SIG-M5 treated with dmso at 0.1 percent for 504 hours (cell line): ENCODE results near the gene MTHFD1L.
"Not testable (repeated sequence)": the region's sequence is repeated elsewhere in the genome, so short reads cannot be mapped to it uniquely, and the experiment has no call there.

Source experiments
- DNase-seq: peaks from one replicate; lab custom pipeline; 2025; ENCODE audit not compliant: unreplicated experiment; lab: John Stamatoyannopoulos, UW

The MTHFD1L gene

DNA sequence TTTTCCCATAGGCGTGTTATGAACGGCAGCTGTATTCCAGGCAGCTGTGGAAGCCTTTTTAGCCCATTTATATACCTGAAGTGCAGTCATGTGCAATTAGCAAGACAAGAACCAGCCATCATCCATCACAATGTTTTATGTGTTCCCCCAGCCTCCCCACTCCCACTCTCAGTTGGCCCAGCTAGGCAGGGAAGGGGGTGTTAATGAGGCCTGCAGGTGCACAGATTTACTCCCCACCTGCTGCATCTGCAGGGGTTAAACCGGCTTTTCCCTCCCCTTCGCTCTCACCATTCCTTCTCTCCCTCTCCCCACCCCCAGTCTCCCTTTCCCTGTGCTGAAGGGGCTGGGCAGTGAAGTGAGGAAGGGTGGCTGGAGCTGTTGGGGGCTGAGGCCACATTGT lies 224.5 kb downstream of the MTHFD1L start:
- DNase-seq = no peak

DNA sequence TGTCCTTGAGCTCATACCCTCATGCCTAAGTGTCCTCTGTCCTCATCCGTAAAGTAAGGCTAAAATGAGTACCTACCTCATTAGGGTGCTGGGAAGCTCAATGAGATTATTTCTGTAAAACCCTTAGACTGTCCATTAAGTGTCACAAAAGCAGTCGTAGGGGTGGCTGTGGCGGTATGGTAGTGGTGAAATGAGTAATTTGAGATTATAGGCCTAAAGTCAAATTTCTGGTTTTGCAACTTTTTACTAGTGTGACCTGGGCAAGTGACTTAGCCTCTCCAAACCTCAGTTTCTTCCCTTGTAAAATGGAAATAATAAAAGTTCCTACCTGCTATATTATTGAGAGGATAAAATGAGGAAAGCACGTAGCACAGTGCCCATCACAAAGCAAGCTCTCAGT lies 226.1 kb downstream of the MTHFD1L start:
- no peak for DNase-seq

DNA sequence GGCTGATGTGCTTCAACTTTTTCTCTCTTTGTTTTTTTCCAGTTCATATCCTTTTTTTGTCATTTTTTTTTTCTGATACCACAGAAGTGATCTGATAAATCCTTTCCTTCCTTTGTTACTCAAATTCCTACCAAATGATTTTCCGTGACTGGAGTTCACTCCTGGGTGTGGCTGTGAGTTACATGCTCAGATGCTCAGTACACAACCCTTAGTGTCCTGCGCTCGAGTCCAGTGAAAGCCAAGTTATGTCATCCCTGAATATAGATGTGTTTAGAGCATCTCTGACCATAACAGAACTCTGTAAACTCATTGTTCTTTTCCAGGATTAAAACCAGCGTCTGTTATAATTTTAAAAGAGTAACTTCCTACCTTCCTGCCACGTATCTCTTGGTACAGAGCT lies 227.1 kb downstream of the MTHFD1L start:
- no peak for DNase-seq

DNA sequence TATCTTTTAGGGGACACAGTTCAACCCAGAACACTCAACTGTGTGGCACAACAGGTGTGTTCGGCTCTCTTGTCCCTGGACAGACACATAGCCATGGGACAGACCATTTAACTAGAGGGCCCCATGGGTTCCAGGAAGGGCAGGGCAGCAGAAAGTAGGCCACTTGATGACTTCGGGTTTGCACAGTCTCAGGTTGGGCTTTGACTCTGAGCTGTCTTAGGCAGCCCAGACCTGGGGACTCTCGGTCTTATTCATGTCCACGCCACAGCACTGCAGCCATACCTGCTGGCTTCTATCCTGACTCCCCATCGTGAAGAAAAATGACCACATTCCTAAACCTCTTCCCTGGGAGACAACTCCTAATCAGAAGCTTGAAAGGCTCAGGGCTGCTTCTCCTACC lies 228.2 kb downstream of the MTHFD1L start:
- no peak for DNase-seq

DNA sequence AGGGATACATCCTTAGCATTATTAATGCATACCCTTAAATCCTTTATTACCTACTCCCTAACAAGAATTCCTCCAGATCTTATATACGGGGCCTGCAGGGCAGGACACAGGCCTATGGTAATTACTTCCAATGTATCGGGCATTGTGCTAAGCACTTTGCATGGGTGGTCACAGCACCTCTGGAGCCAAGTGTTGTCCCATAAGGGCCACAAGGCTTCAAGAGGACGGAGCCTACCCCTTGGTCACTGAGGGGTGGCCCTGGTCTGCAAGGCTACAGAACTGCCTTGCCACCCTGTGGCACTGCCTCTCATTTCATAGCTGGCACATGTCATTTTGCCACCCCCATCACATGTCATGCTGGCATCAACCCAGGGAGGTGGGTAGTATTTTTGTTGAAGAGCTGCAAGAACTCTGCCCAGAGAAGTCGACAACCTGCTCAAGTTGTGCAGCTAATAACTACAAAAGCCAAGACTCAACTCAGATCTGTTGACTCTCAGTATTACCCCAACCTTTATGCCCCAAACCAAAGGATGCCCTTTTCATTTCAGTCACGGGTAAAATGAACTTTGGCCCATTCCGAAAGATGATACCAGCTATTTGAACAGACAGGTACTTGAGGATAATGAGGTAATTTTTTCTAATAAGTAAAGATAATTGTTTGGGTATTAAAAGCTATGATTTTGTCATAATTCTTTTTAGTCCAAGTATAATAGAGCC lies 230.2 kb downstream of the MTHFD1L start:
- DNase-seq = no peak

DNA sequence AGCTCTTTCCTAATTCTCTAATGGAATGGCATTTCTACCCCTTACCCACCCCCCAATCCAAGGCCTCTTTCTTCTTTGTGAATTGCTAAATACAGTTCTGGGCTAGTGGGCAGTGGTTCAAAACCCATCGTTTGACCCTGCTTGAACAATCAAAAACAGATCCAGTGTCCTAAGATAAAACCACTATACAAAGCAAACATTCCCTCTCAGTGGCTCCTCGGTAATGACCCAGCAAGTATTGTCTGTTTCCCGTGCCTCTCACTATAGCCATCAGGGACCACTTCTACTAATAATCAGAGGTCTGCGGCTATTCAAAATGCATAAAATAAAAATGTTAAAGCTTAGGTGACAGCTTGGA lies 230.7 kb downstream of the MTHFD1L start:
- no peak for DNase-seq

DNA sequence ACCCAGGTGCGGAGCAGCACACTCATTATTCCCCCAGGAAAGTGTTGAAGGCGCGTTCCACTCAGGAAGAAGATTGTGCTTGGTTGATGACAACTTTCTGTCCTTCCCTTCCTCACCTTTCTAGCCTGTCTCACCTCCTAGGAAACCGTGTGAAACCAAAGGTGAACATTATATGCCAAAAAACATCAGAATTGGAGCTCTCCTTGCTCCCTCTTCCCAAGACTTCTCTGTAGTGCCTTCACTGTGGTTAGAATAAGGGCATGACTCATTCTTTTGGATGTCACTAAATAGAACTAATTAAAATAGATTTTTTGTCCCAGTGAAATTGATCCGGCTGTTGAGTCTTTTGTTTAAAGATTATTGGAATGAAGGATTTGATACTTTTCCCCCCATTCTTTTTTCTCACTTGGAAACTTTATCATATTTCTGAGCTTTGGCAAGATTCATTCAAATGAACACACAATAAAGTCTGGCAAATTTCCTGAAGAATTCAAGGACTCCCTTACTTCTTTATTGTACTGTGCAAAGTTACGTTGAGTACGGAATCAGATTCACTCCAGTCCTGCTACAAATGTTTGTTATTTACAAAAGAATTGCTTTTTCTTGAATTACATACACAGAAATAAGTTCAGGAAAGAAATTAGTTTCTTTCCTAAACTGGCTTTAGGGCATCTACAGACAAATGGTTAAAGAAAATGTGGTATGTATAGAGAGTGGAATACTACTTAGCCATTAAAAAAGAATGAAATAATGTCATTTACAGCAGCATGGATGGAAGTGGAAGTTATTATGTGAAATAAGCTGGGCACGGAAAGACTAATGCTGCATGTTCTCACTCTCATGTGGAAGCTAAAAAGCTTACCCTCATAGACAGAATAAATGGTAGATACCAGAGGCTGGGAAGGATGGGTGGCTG lies 231.4 kb downstream of the MTHFD1L start:
- no peak for DNase-seq

DNA sequence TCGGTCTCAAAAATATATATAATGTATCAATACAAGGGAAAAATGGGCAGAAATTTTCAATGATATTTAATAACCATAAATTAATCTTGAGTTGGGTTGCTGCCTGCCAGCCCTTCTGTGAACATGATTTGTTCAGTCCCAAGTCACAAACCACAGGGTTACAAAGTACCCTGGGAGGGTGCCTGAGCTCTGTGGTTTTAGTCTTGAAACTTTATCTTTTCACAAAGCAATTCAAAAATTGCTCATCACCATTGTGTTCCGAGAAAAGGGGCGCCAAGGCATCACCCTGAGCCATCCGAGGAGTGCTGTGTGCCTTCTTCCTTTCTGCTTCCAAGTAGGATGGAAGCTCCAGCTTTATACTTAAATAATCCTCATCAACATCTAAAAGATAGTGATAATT lies 232.7 kb downstream of the MTHFD1L start:
- no peak for DNase-seq

DNA sequence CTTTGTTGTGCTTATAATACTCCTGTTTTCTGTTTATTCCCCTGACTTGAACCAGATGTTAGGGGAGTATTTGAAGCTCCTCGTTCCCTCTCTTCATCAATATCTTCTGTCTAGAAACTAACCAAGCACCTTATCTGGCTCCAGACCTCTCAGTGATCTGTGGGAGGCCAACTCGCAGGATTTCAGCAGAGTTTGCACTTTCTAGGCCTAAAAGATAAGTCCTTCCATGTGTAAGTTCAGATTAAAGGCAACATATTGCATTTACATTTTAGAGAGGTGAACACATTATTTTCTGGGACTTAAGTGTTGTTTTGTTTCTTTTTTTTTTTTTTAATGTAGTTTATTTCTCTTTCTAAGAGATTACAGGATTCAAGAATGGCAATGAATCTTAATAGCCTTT lies 234.8 kb downstream of the MTHFD1L start:
- no peak for DNase-seq

DNA sequence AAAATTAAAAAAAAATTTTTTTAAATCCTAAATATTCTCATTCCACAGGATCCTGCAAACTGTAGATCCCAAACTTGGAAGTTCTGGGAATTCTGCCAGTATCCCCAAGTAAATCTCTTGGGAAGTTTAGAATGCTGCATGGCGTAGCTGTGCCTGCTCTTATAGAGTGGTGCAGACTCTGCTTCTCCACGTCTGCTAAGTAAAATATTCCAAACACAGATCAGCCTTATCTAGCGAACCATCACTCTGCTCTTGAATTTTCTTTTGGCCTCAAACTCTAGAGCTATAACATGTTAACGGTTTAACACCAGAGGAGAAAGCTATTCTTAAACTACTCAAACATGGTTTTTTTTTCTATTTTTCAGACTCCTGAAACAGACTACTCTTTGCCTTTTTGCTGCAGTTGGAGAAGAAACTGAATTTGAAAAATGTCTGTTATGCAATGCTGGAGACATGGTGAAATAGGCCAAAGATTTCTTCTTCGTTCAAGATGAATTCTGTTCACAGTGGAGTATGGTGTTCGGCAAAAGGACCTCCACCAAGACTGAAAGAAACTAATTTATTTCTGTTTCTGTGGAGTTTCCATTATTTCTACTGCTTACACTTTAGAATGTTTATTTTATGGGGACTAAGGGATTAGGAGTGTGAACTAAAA lies 235.8 kb downstream of the MTHFD1L start:
- no peak for DNase-seq

DNA sequence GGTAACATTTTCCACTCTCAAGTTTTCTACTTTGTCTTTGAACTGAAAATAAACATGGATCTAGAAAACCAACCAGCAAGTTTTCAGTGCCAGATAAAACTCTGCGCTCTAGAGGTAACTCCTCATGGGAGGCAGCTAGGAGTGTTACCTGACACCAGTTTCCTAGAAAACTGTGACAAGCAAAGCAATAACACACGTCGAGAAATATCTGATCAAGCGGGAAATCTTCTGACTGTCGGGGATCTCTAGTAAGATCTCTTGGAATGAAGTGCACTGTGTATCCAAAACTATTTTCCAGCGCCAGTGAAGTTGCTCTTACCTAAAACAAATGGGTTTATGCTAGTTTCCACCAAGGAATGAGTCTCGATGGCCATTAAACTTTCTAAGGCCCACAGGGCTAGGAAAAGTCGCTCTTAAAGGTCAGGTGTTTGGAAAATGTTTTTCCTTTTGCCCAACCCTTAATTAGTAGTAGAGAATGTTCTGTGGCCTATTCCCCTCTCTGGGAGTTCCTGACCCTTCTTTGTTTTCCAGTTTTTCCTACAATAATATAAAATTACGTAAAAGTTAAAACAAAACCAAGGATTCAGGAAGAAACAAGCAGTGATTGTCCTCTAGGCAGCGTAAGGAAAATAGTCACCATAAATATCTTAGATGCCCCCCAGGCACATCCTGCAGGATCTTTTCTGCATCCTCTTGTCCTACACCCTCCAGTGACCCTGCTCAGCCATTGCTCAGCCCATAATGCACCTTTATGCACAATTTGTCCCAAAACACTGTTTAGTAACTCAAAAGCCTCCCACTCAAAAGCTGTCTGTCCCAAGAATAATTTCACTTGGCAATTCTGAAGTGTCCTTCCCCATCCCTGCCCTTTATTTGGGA lies 236.6 kb downstream of the MTHFD1L start:
- no peak for DNase-seq

DNA sequence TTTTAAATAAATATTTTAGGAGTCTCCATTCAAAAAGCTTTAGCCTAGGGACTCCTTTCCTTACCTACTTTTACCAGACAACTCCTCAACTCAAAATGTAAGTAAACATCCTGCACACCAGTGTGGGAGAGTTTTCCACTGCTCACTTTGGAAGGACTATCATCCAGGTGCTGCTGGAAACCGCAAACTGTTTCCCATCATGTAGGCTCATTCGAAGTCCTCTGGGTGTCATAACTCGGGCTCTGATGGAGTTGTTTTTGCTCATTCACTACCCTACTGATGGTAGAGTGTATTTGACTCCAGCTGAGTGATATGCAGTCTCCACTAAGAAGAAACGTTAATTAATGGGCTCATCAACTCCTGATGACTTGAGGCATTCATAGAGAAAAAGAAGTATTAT lies 237.8 kb downstream of the MTHFD1L start:
- DNase-seq = no peak

DNA sequence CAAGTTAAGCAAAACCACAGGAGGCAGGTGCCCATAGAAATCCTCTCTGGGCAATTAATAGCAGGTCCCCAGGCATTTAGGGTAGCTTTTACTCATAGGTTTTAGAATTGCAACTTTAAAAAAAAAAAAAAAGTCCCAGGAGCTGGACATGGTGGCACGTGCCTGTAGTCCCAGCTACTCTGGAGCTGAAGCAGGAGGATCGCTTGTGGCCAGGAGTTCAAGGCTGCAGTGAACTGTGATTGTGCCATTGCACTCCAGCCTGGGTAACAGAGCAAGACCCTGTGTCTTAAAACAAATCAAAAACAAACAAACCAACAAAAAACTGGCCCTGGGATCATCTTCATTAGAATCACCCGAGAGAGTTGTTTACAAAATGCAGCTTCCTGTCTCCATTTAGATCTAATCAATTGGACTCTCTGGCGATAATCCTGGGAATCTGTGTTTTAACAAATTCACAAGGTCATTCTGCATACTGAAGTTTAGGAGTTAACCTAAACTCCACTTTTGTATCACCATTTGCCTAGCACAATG lies 242.5 kb downstream of the MTHFD1L start:
- no peak for DNase-seq

DNA sequence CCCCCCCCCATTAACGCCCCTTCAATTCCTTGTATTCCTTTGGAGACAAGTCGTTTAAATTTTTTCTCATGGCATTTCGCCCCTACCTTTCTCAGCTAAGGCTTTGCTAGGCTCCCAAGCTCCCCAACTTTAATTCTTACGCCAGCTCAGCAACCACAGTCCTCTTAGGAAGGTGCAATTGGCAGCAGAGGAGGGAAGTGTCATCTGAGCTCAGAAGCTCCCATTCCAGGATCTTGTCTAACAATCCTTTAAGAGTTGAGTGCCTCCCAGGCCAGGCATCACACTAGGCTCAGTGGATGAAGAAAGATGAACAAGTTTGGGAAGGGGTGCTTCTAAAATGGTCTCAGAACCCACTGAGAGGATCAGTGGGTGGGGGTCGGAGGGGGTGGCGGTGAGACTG lies 243.0 kb downstream of the MTHFD1L start:
- DNase-seq = no peak

DNA sequence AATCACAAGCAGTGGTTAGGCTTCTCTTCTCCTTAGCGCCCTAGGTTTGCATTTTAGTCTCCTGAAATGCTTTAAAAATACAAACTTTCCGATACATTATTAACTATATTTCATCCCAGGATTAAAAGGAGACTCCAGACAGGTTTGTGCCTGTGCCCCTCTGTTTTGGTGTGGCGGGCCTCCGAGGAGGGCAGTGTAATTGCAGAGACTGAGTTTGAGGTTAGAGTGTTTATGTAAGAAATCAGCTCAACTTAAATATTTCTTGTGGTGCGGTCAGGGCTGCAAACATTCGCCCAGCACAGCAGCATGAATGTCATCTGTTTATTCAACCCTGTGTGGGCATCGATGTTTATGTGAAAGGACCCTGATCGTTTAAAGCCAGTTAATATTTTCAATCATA lies 243.9 kb downstream of the MTHFD1L start:
- no peak for DNase-seq

DNA sequence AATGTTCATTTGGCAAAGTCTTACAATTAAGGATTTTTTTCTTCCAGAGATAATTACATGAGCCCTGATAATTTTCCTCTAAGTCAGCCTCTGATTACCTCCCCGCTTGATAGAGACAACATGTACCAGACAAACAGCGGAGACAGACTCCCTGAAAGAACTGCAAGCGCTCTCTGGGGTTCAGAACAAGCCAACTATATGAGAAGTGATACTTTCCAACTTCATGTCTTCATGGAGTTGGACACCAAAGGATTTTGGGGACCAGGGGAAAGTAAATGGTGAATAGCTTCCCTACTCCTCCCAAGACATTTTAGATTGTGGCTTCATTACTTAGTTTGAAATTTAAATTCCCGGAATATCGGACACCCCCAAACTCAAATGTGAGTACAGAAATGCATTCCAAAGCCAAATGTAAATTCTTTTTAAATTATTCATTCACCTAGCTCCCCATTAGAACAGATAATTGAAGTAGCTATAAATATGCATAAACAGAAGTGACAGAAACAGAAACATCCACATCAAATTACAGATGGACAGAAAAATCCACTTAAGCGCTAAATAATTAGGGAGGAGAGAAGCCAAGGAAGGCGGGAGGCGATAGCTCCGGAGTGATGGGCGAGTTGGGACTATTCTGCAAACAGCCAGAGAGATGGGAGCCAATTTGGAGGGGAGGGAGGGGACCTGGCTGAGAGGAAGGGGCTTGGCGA lies 244.5 kb downstream of the MTHFD1L start:
- DNase-seq = no peak

DNA sequence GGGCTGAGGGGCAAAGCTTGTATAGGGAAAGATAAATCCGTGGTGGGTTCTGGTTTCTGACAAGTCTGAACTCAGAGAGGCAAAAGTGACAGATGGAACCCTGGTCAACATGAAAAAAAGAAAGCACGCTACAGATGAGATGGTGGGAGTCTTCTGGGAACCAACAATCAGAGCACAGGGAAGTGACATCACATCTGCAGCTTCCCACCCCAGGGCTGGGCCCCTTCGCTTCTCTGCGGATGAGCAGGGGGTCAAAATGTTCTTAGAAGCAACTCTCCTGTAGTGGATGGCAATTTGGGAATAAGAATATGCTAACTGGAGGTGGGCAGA lies 245.0 kb downstream of the MTHFD1L start:
- no peak for DNase-seq

DNA sequence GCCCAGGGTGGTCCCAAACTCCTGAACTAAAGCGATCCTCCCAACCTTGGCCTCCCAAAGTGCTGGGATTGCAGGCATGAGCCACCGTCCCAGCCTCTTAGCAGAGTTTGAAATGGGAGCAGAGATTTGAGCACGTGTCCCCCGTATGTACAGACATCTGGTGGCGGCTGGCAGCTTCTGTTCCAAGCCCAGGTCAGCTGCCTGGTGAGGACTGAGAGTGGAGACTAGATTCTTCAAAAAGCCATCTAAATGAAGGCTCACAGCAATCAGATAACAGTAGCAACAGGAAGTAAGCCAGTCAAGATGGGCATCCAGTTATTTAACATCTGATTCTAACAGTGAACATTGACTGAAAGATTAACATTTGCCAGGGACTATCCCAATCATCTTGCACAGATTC lies 246.2 kb downstream of the MTHFD1L start:
- no peak for DNase-seq

DNA sequence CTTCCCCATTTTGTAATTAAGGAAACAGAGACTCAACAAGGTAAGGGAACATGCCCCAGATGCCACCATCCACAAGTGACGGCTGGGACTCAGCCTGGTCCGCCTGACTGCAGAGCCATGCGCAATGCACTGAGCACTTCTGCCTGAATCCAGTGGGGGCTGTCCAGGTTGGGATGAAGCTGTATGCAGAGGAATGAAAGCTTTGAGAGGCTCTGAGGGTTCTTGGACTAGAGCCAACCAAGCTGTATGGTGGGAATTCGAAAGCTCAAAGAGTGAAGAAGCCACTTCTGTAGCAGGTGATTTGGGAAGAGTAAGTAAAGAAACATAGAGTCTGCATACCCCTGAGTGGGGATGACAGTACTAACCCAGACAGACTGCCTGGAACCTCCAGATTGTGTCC lies 246.6 kb downstream of the MTHFD1L start:
- DNase-seq = no peak

DNA sequence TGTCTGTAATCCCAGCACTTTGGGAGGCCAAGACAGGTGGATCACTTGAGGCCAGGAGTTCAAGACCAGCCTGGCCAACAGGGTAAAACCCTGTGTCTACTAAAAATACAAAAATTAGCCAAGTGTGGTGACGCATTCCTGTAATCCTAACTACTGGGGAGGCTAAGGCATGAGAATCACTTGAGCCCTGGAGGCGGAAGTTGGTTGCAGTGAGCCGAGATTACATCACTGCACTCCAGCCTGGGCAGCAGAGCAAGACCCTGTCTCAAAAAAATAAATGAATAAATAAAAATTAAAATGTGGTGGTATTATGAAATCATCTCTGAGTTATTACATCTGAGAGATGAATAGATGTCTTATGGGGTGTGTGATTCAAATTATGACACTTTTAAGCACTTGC lies 247.4 kb downstream of the MTHFD1L start:
- DNase-seq = not testable (repeated sequence)
